Right lobe of liver (tissue), 4 donors: ENCODE results near the gene AP3D1.

Experiments
- CTCF ChIP-seq, 4 donors: fragments of 200-600 bp in 3 of 4; fragments of 450-650 bp in 1 of 4; IDR thresholded peaks; one replicate each; pipeline versions ENCODE4 v1.5.1 to v1.8.0; 2016 to 2022; ENCODE audit warnings: antibody characterized with exemption in 4 of 4, mild to moderate bottlenecking in 2 of 4
- POLR2A ChIP-seq: fragments of 450-650 bp; IDR thresholded peaks from one replicate; pipeline ENCODE4 v1.6.1; 2017; ENCODE audit warnings: antibody characterized with exemption, mild to moderate bottlenecking
- donor health status: DM: no; HTN: no; CAD: no.
- donor health status: DM: no; HTN: no; CAD: no.
- donor health status: DM: no; HTN: yes; CAD: no.

GRCh38 chr19:2170219-2170618 lies 18.9 kb upstream of the AP3D1 start:
- TF ChIP-seq CTCF (IDR thresholded peaks at IDR 0.05) (no peak), POLR2A (no peak)
